ENCODE measurements around the gene GPN1.
"Not testable (repeated sequence)": the region's sequence is repeated elsewhere in the genome, so short reads cannot be mapped to it uniquely, and the experiment has no call there.

Gene GPN1

GRCh38 chr2:27627963-27628766 lies 685 bp upstream of the GPN1 start:
- DNase-seq, result no peak

- DNase-seq, result not testable (repeated sequence)
Measured at GRCh38 chr2:27630257-27630656, 1.4 kb downstream of the GPN1 start.

- no peak for DNase-seq
Measured at GRCh38 chr2:27634291-27634690, 5.4 kb downstream of the GPN1 start.

- DNase-seq, result no peak
Measured at GRCh38 chr2:27636766-27637165, 7.9 kb downstream of the GPN1 start.

- no peak for DNase-seq
Measured at GRCh38 chr2:27638037-27638637, 9.3 kb downstream of the GPN1 start.

- no peak for DNase-seq
Measured at GRCh38 chr2:27638709-27639108, 9.9 kb downstream of the GPN1 start.

- DNase-seq, result no peak
Measured at GRCh38 chr2:27640722-27641245, 11.9 kb downstream of the GPN1 start.

- no peak for DNase-seq
Measured at GRCh38 chr2:27645197-27645596, 16.3 kb downstream of the GPN1 start.

- no peak for DNase-seq
Measured at GRCh38 chr2:27647289-27647688, 18.4 kb downstream of the GPN1 start.

GRCh38 chr2:27647737-27648136 lies 18.9 kb downstream of the GPN1 start:
- no peak for DNase-seq

GRCh38 chr2:27651056-27651455 lies 22.2 kb downstream of the GPN1 start:
- no peak for DNase-seq

- DNase-seq, result no peak
Measured at GRCh38 chr2:27652341-27652740, 23.5 kb downstream of the GPN1 start.

GRCh38 chr2:27652790-27653189 lies 23.9 kb downstream of the GPN1 start:
- DNase-seq, result no peak

GRCh38 chr2:27653397-27653796 lies 24.5 kb downstream of the GPN1 start:
- DNase-seq, result no peak

- DNase-seq, result no peak
Measured at GRCh38 chr2:27655155-27655951, 26.5 kb downstream of the GPN1 start.

GRCh38 chr2:27661371-27661770 lies 32.5 kb downstream of the GPN1 start:
- no peak for DNase-seq

GRCh38 chr2:27663285-27664153 lies 34.7 kb downstream of the GPN1 start, which contains the start of the genes SLC4A1AP and SUPT7L:
TSS of gene SLC4A1AP (plus strand) at chr2:27663889. CDS start at chr2:27663915, 26 bp downstream.
TSS of gene SUPT7L (minus strand) at chr2:27663614. CDS start at chr2:27662192, 1,422 bp downstream.
- DNase-seq, result peak; percentile 79

GRCh38 chr2:27664154-27664574 lies 35.3 kb downstream of the GPN1 start:
- no peak for DNase-seq

GRCh38 chr2:27664622-27665363 lies 35.9 kb downstream of the GPN1 start:
- no peak for DNase-seq

GRCh38 chr2:27667446-27667845 lies 38.6 kb downstream of the GPN1 start:
- DNase-seq, result no peak

GRCh38 chr2:27671235-27671634 lies 42.4 kb downstream of the GPN1 start:
- no peak for DNase-seq

All from NCI-H1417 treated with DMSO at 0.1 percent for 48 hours (cell line).